NCI-H187 (cell line): ENCODE data around the gene TMEM271.
"Not testable (repeated sequence)": the region's sequence is repeated elsewhere in the genome, so short reads cannot be mapped to it uniquely, and the experiment has no call there.

Source experiments
- DNase-seq, 2 experiments: peaks; one replicate each; lab custom pipeline; 2025; lab: John Stamatoyannopoulos, UW

The TMEM271 gene

GRCh38 chr4:610411-611261 lies 34.5 kb upstream of the TMEM271 start:
- DNase-seq, result no peak

GRCh38 chr4:609400-610050 lies 33.4 kb upstream of the TMEM271 start:
- DNase-seq, result no peak

GRCh38 chr4:608236-608635 lies 32.1 kb upstream of the TMEM271 start:
- no peak for DNase-seq

DNA sequence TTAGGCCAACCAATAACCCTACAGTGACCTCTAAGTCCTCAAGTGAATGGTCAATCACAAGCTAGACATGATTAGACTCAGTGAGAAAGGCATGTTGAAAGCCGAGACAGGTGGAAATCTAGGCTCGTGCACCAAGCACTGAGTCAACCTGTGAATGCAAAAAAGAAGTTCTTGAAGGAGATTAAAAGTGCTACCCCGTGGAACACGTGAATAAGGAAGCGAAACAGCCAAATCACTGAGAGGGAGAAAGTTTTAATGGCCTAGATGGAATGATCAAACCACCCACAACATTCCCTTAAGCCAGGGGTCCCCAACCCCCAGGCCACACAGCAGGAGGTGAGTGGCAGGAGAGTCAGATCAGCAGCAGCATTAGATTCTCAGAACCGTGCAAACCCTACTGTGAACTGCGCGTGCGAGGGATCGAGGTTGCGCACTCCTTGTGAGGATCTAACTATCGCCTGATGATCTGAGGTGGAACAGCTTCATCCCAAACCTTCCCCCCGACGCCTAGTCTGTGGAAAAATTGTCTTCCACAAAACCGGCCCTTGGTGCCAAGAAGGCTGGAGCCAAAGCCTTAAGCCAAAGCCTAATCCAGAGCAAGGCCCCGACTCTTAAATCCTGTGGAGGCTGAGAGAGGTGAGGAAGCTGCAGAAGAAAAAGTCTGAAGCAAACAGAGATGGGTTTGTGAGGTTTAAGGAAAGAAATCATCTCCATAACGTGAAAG lies 29.8 kb upstream of the TMEM271 start:
- DNase-seq, result no peak

- no peak for DNase-seq
Measured at GRCh38 chr4:604131-604530, 28.0 kb upstream of the TMEM271 start.

GRCh38 chr4:602559-602942 lies 26.5 kb upstream of the TMEM271 start:
- DNase-seq, result peak; percentile 71 to 96

- no peak for DNase-seq
Measured at GRCh38 chr4:601612-602558, 25.8 kb upstream of the TMEM271 start.

DNA sequence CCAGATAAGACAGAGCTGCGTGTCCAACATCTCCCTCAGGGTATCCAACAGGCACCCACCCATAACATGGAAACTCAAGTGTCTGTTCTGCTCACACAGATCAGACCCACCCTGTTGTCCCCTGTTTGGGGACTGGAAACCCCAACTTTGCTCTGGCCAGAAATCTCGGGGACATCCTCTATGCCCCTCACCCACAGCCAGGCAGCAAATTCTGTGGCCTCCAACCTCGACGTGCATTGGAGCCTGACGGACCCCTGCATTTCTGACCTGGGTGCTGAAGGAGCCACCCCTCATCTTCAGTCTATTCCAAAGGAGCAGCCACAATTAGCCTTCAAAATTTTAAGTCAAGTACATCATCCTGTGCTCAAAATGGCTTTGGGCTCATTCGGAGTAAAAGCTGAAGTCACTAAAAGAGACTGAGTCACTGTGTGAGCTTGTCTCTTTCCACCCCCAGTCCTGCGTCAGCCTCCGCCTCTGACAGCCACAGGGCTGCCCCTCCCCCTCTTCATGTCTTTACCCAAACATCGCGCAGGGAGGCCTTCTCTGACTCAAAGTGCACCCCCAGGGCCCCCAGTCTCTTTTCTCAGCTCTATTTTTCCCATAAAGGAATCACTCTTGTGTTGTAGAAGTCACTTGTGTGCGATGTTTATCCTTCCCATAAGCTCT lies 24.9 kb upstream of the TMEM271 start:
- no peak for DNase-seq

DNA sequence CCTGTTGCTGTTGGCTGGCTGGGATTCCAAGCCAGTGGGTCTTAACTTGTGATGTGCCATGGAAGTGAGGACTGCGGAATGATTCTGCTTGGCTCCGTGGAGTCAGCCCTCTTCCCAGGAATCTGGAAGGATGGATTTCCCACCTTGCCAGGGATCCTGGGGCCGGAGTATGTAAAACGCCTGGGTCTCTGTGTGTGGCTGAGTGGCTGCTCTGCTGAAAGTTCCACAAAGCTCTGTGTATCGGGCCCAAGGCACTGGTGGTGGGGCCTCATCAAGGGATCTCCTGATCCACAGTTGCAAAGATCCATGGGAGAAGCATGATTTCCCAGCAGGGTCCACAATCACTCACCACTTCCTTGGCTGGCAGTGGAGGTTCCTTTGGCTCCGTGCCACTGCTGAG lies 24.1 kb upstream of the TMEM271 start:
- no peak for DNase-seq

GRCh38 chr4:598925-599324 lies 22.8 kb upstream of the TMEM271 start:
- no peak for DNase-seq

DNA sequence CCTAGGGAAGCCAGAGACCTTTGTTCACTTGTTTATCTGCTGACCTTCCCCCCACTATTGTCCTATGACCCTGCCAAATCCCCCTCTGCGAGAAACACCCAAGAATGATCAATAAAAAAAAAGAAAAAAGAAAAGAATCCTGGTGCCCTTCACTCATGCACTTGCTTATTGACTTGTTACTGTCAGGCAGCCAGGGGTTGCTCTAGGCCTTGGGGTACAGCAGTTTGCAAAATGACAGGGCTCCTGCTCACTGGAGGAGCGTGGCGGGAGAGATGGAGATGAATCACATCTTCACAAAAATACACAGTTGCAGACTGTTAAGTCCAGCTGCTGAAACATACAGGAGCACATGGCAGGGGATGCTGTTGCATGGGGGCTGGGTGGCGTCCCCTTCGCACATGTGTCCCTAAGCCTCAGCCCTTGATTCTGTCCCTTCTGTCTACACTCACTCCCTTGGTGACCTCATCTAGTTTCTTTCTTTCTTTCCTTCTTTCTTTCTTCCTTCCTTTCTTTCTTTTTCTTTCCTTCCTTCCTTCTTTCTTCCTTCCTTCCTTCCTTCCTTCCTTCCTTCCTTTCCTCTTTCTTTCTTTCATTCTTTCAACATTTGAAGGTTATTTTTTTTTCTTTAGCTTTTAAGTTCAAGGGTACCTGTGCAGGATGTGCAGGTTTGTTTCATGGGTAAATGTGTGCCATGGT lies 16.9 kb upstream of the TMEM271 start:
- peak in 1 of 2 experiments; percentile 29 for DNase-seq

DNA sequence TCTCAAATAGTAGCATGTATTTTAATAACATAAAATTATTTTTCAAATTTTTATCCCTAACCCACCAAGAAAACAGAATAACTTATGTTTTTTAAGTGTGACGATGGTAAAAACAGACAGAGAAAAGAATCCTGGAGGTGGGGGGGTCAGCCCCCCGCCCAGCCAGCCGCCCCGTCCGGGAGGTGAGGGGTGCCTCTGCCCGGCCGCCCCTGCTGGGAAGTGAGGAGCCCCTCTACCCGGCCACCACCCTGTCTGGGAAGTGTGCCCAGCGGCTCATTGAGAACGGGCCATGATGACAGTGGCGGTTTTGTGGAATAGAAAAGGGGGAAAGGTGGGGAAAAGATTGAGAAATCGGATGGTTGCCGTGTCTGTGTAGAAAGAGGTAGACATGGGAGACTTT lies 16.1 kb upstream of the TMEM271 start:
- DNase-seq, result not testable (repeated sequence)

GRCh38 chr4:590313-590841 lies 14.3 kb upstream of the TMEM271 start:
- DNase-seq, result no peak

DNA sequence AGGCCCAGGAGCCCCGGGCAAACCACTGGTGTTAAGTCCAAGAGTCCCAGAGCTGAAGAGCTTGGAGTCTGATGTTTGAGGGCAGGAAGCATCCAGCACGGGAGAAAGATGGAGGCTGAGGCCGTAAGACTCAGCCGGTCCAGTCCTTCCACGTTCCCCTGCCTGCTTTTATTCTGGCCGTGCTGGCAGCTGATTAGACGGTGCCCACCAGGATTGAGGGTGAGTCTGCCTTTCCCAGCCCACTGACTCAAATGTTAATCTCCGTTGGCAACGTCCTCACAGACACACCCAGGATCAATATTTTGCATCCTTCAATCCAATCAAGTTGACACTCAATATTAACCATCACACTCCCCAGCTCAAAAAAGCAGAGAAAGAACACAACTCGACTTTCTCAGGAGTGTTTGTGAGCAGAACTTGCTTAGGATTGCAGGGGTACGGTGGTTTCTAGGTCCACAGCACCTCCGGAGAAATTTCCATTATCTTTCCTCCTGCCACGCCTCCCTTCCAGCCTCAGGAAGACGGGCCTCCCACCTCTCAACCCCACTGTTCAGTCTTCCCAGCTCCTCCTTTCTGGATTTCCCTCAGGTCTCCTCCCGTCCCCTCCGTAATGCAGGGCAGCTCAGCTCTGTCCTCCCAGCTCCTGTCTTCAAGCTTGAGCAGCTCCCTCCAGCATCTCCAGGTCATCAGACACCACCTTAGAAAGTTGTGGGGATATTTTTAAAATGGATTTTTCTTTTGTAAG lies 13.3 kb upstream of the TMEM271 start:
- DNase-seq, result no peak

DNA sequence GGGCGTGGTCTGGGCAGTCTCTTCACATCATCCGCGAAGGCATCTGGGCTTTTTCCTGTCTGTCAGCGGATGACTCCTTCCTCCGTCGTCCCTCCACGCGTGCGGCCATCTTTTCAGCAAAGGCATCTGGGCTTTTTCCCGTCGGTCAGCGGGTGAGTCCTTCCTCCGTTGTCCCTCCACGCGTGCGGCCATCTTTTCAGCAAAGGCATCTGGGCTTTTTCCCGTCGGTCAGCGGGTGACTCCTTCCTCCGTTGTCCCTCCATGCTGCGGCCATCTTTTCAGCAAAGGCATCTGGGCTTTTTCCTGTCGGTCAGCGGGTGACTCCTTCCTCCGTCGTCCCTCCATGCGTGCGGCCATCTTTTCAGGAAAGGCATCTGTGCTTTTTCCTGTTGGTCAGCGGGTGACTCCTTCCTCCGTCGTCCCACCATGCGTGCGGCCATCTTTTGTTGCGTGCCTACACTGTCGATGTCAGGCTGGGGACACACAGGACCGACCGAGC lies 12.3 kb upstream of the TMEM271 start:
- no peak for DNase-seq

- no peak for DNase-seq
Measured at GRCh38 chr4:587671-588350, 11.7 kb upstream of the TMEM271 start.

DNA sequence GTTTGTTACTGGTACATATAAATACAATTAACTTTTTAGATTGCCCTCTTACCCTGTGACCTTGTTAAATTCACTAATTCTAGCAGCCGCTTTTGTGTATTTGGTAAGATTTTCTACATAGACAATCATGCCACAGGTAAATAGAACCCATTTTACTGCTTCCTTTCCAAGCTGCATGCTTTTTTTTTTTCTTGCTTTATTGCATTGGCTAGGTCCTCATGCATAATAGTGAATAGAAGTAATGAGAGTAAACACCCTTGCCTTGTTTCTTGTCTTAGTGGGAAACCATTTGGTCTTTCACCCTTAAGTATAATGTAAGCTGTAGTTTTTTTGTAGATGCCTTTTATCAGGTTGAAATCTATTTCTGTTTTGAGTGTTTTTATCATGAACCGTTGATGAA lies 7.7 kb upstream of the TMEM271 start:
- DNase-seq, result no peak

GRCh38 chr4:581753-582361 lies 5.8 kb upstream of the TMEM271 start:
- no peak for DNase-seq
